HepG2 (cell line): ENCODE measurements around the gene CEP55. TPM values are rescaled to one million over a fixed set of nuclear protein-coding genes. Genes with fewer than 3 reads are reported as not detected.

Experiments
- GATAD2A ChIP-seq: IDR thresholded peaks from 2 replicates; pipeline ENCODE4 v1.6.1; 2016
- GMEB1 ChIP-seq: sonication (generic); formaldehyde crosslinking; IDR thresholded peaks from 2 replicates; pipeline ENCODE4 v1.5.1; 2020; ENCODE audit warnings: missing genetic modification reagents, mild to moderate bottlenecking, borderline replicate concordance
- RAD21 ChIP-seq: fragments of 450-650 bp; formaldehyde crosslinking; IDR thresholded peaks from 2 replicates; pipeline ENCODE4 v1.5.0; 2020; ENCODE audit warnings: mild to moderate bottlenecking
- REL ChIP-seq: sonication (generic); formaldehyde crosslinking; conservative IDR thresholded peaks from 2 replicates; pipeline ENCODE4 v1.8.0; 2022; ENCODE audit warnings: mild to moderate bottlenecking, missing genetic modification reagents, moderate library complexity
- ZNF562 ChIP-seq: sonication (generic); formaldehyde crosslinking; IDR thresholded peaks from 2 replicates; pipeline ENCODE4 v1.8.0; 2022; ENCODE audit warnings: missing genetic modification reagents, borderline replicate concordance
- ZNF773 ChIP-seq: sonication (generic); formaldehyde crosslinking; IDR thresholded peaks from 2 replicates; pipeline ENCODE4 v1.4.0; 2020; ENCODE audit warnings: missing genetic modification reagents, borderline replicate concordance
- polyA plus RNA-seq, 8 experiments: library from polyadenylated mRNA; depleted of rRNA in 3 of 8; stranded (reverse) in 7 of 8; unstranded in 1 of 8; fragments of >200 nt; fragmentation: Illumina TruSeq in 4 of 8; extraction: Trizol in 4 of 8; gene quantifications; 2 replicates each; pipeline versions ENCODE4 v1.2.1 to v1.2.3, GENCODE V29; 2011 to 2016; ENCODE audit warnings: low read depth in 4 of 8, missing spikeins in 1 of 8, mixed read lengths in 1 of 8; ENCODE audit not compliant: insufficient read depth in 1 of 8
- total RNA-seq, 5 experiments: library from RNA; depleted of rRNA; stranded (reverse); fragments of >200 nt; fragmentation: Illumina TruSeq; extraction: Trizol; gene quantifications; 2 replicates each; pipeline ENCODE4 v1.2.3, GENCODE V29; 2016; ENCODE audit warnings: low read depth in 1 of 5
- TF ChIP-seq, protein P1 (sequence below): sonication (generic); formaldehyde crosslinking; IDR thresholded peaks from 2 replicates; pipeline ENCODE4 v1.4.0; 2020; ENCODE audit warnings: mild to moderate bottlenecking, low read depth, missing genetic modification reagents
- TF ChIP-seq, protein P2 (sequence below): sonication (generic); formaldehyde crosslinking; IDR thresholded peaks from 2 replicates; pipeline ENCODE4 v1.5.0; 2020; ENCODE audit warnings: missing genetic modification reagents, mild to moderate bottlenecking, borderline replicate concordance

Gene CEP55
- total and polyA plus RNA-seq, 2 of the 13 experiments (the other 11 are each of a cell fraction or from before 2014, with no cell fraction given), result 6.5 to 17.1 TPM

- TF ChIP-seq, protein P1, sequence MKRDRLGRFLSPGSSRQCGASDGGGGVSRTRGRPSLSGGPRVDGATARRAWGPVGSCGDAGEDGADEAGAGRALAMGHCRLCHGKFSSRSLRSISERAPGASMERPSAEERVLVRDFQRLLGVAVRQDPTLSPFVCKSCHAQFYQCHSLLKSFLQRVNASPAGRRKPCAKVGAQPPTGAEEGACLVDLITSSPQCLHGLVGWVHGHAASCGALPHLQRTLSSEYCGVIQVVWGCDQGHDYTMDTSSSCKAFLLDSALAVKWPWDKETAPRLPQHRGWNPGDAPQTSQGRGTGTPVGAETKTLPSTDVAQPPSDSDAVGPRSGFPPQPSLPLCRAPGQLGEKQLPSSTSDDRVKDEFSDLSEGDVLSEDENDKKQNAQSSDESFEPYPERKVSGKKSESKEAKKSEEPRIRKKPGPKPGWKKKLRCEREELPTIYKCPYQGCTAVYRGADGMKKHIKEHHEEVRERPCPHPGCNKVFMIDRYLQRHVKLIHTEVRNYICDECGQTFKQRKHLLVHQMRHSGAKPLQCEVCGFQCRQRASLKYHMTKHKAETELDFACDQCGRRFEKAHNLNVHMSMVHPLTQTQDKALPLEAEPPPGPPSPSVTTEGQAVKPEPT (CRISPR knock-in tag), result no peak
- TF ChIP-seq, protein P2, sequence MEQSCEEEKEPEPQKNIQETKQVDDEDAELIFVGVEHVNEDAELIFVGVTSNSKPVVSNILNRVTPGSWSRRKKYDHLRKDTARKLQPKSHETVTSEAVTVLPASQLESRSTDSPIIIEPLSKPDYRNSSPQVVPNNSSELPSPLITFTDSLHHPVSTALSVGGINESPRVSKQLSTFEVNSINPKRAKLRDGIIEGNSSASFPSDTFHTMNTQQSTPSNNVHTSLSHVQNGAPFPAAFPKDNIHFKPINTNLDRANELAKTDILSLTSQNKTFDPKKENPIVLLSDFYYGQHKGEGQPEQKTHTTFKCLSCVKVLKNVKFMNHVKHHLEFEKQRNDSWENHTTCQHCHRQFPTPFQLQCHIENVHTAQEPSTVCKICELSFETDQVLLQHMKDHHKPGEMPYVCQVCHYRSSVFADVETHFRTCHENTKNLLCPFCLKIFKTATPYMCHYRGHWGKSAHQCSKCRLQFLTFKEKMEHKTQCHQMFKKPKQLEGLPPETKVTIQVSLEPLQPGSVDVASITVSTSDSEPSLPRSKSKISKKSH (CRISPR knock-in tag), result no peak
- TF ChIP-seq REL (CRISPR knock-in tag) (no peak), ZNF562 (no peak), GMEB1 (CRISPR knock-in tag) (no peak), RAD21 (CRISPR knock-in tag) (peak; percentile 52; the same call in 1 of the 2 replicates), ZNF773 (CRISPR knock-in tag) (no peak), GATAD2A (CRISPR knock-in tag) (0 out of 2 replicates have a peak, but pooled peaks have one; percentile 15)
These were observed 45.3 kb downstream of the CEP55 start (continued) for GRCh38 chr10:93541402-93542357.
